GM12864 (cell line): ENCODE results near the gene LRRC47.

Experiments used
- DNase-seq: peaks from one replicate; pipeline ENCODE4 v3.0.0-alpha.2; 2011; ENCODE audit warnings: low read depth
- H3K4me3 ChIP-seq: 2 replicates; pipeline ENCODE4 v1.5.1; 2011; ENCODE audit warnings: mild to moderate bottlenecking, low read depth, low read length, control low read depth
- TF ChIP-seq, protein P1 (sequence below): IDR thresholded peaks from 2 replicates; pipeline ENCODE4 v1.5.1; 2011; ENCODE audit warnings: low read depth, mild to moderate bottlenecking, moderate library complexity, low read length, control low read depth, inconsistent platforms; ENCODE audit errors: missing control alignments

LRRC47 gene

GRCh38 chr1:3736131-3736561 is 60.2 kb downstream of the LRRC47 start:
- TF ChIP-seq, protein P1, sequence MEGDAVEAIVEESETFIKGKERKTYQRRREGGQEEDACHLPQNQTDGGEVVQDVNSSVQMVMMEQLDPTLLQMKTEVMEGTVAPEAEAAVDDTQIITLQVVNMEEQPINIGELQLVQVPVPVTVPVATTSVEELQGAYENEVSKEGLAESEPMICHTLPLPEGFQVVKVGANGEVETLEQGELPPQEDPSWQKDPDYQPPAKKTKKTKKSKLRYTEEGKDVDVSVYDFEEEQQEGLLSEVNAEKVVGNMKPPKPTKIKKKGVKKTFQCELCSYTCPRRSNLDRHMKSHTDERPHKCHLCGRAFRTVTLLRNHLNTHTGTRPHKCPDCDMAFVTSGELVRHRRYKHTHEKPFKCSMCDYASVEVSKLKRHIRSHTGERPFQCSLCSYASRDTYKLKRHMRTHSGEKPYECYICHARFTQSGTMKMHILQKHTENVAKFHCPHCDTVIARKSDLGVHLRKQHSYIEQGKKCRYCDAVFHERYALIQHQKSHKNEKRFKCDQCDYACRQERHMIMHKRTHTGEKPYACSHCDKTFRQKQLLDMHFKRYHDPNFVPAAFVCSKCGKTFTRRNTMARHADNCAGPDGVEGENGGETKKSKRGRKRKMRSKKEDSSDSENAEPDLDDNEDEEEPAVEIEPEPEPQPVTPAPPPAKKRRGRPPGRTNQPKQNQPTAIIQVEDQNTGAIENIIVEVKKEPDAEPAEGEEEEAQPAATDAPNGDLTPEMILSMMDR, result no peak
- H3K4me3 ChIP-seq, result no peak overlapping the region

DNA sequence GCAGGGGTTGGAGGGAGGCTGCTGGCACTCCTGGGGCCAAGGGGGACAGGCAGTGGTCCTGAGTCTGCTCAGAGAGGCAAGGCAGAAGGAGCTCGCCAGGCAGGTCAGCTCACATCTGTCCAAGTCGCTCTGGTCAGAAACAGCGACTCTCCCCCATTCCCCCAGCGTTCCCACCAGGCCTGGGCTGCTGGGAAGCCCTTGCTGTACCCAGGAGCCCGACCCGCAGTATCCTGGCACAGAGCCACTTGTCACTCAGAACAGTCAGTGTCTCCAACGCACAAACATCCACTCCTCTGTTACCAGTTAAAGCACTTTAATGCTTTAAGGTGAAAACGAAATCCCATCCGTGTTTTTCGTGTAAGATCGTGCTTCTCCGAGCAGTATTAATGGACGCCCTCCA is 60.6 kb downstream of the LRRC47 start:
- H3K4me3 ChIP-seq, result no peak overlapping the region
- no peak for DNase-seq
- TF ChIP-seq, protein P1, result no peak

More at GRCh38 chr1:3736131-3736561, 60.2 kb downstream of the LRRC47 start:
- DNase-seq, result no peak

- TF ChIP-seq, protein P1, result no peak
- no peak overlapping the region for H3K4me3 ChIP-seq
- no peak for DNase-seq
These were observed 61.1 kb downstream of the LRRC47 start for GRCh38 chr1:3735027-3735681.

DNA sequence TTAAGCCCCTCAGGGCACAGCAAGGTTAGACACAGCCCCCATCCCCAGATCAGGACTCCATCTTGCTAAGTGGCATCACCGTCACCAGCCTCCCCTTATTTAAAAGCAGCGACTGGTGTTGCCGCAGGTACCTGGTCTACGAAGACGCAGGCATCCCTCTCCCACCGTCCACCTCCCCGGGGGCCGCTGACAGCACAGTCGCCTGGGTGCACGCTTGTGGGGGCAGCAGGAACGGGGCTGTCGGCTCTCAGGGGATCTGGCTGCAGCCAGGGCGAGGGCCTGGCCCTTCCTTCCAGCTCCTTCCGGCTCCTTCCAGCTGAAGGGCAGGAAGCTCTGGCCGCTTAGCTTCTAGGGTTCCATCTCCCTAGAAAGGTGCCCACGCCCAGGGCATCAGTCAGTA is 61.7 kb downstream of the LRRC47 start:
- TF ChIP-seq, protein P1, result no peak
- no peak for DNase-seq
- H3K4me3 ChIP-seq, result no peak overlapping the region

DNA sequence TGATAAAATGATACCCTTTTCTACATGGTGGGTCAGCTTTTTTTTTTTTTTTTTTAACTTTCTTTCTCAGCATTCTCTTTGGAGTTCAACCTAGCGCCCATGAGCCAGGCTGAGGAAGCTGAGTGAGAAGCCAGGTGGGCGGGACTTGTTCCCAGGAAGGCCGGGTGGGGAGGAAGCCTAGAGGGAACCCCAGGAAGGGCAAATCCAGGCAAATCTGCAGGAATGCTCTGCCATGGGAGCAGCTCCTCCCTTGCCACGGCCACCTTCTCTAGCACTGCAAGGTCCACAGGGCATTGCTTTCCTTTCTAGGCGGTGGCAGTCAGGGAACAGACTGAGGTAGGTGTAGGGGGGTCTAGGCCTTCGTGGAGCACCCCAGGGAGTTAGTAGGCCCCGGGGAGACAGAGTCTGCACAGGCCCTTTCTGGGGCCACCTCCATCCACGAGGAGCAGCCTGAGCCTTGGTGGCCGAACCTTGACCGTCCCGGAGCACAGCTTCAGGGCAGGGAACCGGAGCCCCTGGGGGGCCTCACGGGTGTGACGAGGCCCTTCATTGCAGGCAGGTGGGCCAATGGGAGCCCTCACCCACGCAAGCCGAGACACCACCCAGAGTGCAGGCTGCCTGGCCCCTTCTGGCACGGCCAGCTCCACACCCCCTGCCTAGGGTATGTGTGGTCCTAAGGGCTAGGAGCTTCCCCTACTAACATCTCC is 62.3 kb downstream of the LRRC47 start:
- no peak overlapping the region for H3K4me3 ChIP-seq
- DNase-seq, result no peak
- TF ChIP-seq, protein P1, result no peak

GRCh38 chr1:3733094-3733882 is 63.0 kb downstream of the LRRC47 start:
- TF ChIP-seq, protein P1, result no peak
- no peak for DNase-seq
- H3K4me3 ChIP-seq, result no peak overlapping the region
